ENCODE data around the gene SLC49A4.
"Not testable (repeated sequence)": the region's sequence is repeated elsewhere in the genome, so short reads cannot be mapped to it uniquely, and the experiment has no call there.

The SLC49A4 gene, protein sequence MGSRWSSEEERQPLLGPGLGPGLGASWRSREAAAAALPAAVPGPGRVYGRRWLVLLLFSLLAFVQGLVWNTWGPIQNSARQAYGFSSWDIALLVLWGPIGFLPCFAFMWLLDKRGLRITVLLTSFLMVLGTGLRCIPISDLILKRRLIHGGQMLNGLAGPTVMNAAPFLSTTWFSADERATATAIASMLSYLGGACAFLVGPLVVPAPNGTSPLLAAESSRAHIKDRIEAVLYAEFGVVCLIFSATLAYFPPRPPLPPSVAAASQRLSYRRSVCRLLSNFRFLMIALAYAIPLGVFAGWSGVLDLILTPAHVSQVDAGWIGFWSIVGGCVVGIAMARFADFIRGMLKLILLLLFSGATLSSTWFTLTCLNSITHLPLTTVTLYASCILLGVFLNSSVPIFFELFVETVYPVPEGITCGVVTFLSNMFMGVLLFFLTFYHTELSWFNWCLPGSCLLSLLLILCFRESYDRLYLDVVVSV

DNA sequence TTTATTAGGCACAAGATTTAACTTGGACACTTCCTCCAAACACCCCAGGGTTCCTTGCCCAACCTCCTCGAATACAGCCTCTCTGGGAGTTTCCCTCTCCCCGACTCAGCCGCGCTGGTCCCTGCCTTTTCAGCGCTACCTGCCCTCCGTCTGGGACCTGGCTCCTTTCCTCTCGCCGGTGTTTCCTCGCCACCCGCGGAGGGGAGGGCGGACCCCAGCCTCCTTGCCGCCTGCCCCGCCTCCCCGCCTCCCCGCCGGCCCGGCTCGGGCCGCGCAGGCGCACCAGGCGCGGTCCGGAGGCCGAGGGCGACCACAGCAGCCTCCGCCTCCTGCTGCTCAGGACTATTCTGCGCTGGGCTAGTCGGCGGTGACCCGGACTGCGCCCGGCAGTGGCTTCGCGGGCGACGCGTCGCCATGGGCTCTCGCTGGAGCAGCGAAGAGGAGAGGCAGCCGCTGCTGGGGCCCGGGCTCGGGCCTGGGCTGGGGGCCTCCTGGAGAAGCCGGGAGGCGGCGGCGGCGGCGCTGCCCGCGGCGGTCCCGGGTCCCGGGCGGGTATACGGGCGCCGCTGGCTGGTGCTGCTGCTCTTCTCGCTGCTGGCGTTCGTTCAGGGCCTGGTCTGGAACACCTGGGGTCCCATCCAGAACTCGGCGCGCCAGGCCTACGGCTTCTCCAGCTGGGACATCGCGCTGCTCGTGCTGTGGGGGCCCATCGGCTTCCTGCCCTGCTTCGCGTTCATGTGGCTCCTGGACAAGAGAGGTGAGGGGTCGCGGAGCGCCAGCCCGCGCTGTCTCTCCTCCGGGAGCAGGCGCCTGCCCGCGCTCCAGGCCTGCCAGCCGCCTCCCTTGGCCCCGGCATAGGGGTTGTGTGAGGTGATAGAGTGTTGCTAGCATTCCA, at the start of gene SLC49A4:
SLC49A4 (plus strand) TSS at position 291 of the 895 bp plus-strand sequence; CDS start at position 415, 124 bp downstream.
- TF ChIP-seq, protein P1, sequence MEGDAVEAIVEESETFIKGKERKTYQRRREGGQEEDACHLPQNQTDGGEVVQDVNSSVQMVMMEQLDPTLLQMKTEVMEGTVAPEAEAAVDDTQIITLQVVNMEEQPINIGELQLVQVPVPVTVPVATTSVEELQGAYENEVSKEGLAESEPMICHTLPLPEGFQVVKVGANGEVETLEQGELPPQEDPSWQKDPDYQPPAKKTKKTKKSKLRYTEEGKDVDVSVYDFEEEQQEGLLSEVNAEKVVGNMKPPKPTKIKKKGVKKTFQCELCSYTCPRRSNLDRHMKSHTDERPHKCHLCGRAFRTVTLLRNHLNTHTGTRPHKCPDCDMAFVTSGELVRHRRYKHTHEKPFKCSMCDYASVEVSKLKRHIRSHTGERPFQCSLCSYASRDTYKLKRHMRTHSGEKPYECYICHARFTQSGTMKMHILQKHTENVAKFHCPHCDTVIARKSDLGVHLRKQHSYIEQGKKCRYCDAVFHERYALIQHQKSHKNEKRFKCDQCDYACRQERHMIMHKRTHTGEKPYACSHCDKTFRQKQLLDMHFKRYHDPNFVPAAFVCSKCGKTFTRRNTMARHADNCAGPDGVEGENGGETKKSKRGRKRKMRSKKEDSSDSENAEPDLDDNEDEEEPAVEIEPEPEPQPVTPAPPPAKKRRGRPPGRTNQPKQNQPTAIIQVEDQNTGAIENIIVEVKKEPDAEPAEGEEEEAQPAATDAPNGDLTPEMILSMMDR (conservative IDR thresholded peaks at IDR 0.05; ENCODE audit: control insufficient read depth, insufficient read depth, low read depth, low read length): no peak
- DNase-seq (ENCODE audit: low read depth): peak; percentile 59
- H3K4me3 ChIP-seq (ENCODE audit: control insufficient read depth, low read depth, low read length): peak within 1 kb of the TSS; percentile 70

DNA sequence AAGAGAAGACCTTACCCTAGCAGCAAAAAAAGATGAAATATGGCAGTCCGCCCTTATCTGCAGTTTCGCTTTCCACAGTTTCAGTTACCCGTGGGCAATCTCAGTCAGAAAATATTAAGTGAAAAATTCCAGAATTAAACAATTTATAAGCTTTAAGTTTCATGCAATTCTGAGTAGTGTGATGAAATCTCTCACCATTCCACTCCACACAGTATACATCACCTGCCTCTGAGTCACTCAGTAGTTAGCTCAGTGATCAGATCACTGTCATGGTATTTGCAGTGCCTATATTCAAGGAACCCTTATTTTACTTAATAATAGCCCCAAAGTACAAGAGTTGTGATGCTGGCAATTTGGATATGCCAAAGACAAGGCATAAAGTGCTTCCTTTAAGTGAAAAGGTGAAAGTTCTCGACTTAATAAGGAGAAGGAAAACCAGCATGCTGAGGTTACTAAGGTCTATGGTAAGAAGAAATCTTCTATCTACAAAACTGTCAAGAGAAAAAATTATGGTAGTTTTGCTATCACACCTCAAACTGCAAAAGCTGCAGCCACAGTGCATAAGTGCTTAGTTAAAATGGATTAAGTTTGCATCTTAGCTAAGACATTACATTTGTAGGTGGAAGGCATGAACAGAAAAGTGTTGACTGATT, 49.4 kb upstream of the SLC49A4 start:
- peak; percentile 75 for DNase-seq (ENCODE audit: low read depth)
- no peak overlapping the region for H3K4me3 ChIP-seq (ENCODE audit: control insufficient read depth, low read depth, low read length)
- TF ChIP-seq, protein P1 (conservative IDR thresholded peaks at IDR 0.05; ENCODE audit: control insufficient read depth, insufficient read depth, low read depth, low read length): no peak

DNA sequence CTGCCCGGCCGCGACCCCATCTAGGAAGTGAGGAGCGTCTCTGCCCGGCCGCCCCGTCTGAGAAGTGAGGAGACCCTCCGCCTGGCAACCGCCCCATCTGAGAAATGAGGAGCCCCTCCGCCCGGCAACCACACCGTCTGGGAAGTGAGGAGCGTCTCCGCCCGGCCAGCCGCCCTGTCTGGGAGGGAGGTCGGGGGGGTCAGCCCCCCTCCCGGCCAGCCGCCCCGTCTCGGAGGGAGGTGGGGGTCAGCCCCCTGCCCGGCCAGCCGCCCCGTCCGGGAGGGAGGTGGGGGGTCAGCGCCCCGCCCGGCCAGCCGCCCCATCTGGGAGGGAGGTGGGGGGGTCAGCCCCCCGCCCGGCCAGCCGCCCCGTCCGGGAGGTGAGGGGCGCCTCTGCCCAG, 47.6 kb upstream of the SLC49A4 start:
- not testable (repeated sequence) for DNase-seq (ENCODE audit: low read depth); H3K4me3 ChIP-seq (ENCODE audit: control insufficient read depth, low read depth, low read length)

DNA sequence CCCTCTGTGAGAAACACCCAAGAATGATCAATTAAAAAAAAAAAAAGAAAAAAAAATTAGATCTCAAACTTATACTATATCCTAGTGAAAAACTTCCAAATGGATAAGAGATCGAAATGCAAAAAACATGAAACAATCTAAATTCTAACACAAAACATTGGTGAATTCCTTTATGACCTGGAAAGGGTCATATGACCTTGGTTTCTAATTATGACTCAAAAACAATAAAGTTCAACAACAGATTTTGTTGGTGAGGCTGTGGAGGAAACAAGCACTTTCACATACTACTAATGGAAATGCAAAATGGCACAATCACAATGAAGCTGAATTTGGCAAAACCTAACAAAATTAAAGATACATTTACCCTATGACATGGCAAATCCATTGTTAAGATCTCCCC, 46.5 kb upstream of the SLC49A4 start:
- DNase-seq (ENCODE audit: low read depth): no peak
- no peak overlapping the region for H3K4me3 ChIP-seq (ENCODE audit: control insufficient read depth, low read depth, low read length)
- TF ChIP-seq, protein P1 (conservative IDR thresholded peaks at IDR 0.05; ENCODE audit: control insufficient read depth, insufficient read depth, low read depth, low read length): no peak

DNA sequence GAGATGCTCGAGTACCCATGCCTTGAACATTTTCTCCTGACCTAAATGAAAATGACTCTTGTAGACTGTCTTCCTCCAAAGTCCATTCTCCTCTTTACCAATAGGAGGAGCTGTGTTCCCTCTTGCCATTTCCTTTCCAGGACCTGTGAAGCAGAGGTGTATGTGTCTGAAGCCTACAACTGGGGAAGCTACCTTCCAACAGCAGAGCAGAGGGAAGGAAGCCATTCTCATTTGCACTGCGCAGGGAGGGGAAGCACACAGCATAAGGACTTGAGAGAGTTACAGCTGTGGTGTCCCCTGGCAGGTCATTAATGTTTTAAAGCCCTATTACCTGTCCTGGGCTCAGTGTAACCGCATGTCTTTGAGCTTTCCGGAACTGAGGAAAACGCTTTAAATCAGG, 39.9 kb upstream of the SLC49A4 start:
- peak; percentile 61 for DNase-seq (ENCODE audit: low read depth)
- TF ChIP-seq, protein P1 (conservative IDR thresholded peaks at IDR 0.05; ENCODE audit: control insufficient read depth, insufficient read depth, low read depth, low read length): peak; percentile 96
- H3K4me3 ChIP-seq (ENCODE audit: control insufficient read depth, low read depth, low read length): no peak overlapping the region

DNA sequence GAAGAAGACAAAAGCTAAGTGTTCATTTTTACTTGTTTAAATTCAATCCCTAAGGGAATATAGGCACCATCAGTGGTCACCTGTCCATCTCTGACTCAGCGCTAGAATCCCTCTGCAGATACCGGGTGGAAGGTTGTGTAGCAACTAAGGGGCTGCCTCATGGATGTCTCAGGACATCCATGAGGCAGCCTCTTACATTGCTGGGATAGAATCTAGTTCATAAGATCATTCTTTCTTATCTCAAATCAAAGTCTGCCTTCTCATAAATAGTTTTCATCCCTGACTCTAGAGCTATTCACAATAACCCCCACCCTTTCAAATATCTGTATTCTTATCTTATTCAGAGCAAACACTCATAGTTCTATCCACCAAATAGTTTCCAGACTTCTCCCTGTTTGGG, 39.4 kb upstream of the SLC49A4 start:
- TF ChIP-seq, protein P1 (conservative IDR thresholded peaks at IDR 0.05; ENCODE audit: control insufficient read depth, insufficient read depth, low read depth, low read length): no peak
- no peak overlapping the region for H3K4me3 ChIP-seq (ENCODE audit: control insufficient read depth, low read depth, low read length)
- no peak for DNase-seq (ENCODE audit: low read depth)

Measured in fibroblast of mammary gland (primary cell).